ENCODE measurements around the gene OLFML2A. TPM values are rescaled to one million over a fixed set of nuclear protein-coding genes. Genes with fewer than 3 reads are reported as not detected.

The OLFML2A gene
- total and polyA plus RNA-seq, 2 of the 13 experiments (the other 11 are each of a cell fraction or from before 2014, with no cell fraction given), result 0.01 to 0.02 TPM

DNA sequence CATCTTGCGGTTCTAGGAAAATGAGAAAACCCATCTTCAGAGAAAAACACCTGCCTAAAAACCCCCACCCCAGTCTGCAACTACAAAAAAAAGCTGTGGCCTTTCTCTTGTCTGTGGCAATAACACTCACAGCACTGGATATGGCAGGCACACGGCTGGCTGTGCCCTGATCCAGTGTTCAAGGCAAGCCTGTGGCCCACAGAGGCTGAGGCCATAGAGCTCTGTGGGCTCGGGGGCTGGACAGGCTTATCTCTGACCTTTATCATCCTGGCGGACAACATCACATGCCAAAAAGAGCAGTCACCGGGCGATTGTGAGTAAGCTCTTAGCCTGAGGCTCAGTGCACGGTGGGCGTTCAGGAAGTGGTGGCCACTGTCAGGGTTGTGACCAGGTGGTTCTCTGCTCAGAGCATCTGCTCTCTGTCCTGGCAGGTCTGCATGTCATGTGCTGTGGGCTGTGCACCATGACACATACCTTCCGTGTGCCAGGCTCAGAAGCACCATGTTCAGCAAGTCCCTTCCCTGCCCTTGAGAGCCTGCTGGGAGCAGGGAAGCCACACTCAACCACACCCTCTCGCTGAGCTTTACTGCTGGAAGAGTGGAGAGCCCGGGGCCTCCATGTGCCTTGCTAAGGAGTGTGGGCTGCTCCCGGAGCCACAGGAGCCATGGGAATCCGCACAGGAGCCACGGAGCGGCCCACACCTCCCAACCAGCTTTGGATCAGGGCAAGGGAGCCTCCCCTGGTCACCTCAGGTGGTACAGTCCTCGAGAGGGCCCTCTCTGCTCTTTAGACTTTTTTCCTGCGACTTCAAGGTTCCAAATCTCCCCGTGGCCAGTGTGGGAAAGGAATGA is 41.7 kb downstream of the OLFML2A start (continued):
- TF ChIP-seq, protein P1, sequence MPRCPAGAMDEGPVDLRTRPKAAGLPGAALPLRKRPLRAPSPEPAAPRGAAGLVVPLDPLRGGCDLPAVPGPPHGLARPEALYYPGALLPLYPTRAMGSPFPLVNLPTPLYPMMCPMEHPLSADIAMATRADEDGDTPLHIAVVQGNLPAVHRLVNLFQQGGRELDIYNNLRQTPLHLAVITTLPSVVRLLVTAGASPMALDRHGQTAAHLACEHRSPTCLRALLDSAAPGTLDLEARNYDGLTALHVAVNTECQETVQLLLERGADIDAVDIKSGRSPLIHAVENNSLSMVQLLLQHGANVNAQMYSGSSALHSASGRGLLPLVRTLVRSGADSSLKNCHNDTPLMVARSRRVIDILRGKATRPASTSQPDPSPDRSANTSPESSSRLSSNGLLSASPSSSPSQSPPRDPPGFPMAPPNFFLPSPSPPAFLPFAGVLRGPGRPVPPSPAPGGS (CRISPR knock-in tag; IDR thresholded peaks at IDR 0.05), result peak; percentile 47; the same call in 1 of the 2 replicates
- TF ChIP-seq BHLHE40 (IDR thresholded peaks at IDR 0.05; ENCODE audit: low read length) (peak; percentile 16; the same call in 1 of the 2 replicates), MAFK (conservative IDR thresholded peaks at IDR 0.05 in 1 of 2, IDR thresholded peaks at IDR 0.05 in 1 of 2; ENCODE audit: low read length in 2 of 2) (no peak), GATAD2A (CRISPR knock-in tag; IDR thresholded peaks at IDR 0.05) (0 out of 2 replicates have a peak, but pooled peaks have one; percentile 51), ZFP1 (CRISPR knock-in tag; IDR thresholded peaks at IDR 0.05) (no peak), ZBTB20 (CRISPR knock-in tag; IDR thresholded peaks at IDR 0.05; ENCODE audit: borderline replicate concordance, low read depth) (peak; percentile 55; the same call in 1 of the 2 replicates), HNRNPH1 (optimal IDR thresholded peaks at IDR 0.05; ENCODE audit: low read depth, low read length) (no peak), PHB2 (IDR thresholded peaks at IDR 0.05; ENCODE audit: partially characterized antibody) (no peak), ZNF264 (CRISPR knock-in tag; IDR thresholded peaks at IDR 0.05) (0 out of 2 replicates have a peak, but pooled peaks have one; percentile 67), ZNF10 (CRISPR knock-in tag; IDR thresholded peaks at IDR 0.05; ENCODE audit: borderline replicate concordance, low read depth) (no peak), ZNF567 (CRISPR knock-in tag; IDR thresholded peaks at IDR 0.05; ENCODE audit: borderline replicate concordance) (no peak), SALL2 (CRISPR knock-in tag; IDR thresholded peaks at IDR 0.05) (peak; percentile 79), ZBTB7B (CRISPR knock-in tag; IDR thresholded peaks at IDR 0.05) (peak; percentile 19; the same call in 1 of the 2 replicates), HOXD1 (CRISPR knock-in tag; IDR thresholded peaks at IDR 0.05) (0 out of 2 replicates have a peak, but pooled peaks have one; percentile 72), ZNF674 (CRISPR knock-in tag; IDR thresholded peaks at IDR 0.05; ENCODE audit: low read depth) (no peak), EP300 (IDR thresholded peaks at IDR 0.05; ENCODE audit: low read depth in 2 of 2, low read length in 2 of 2) (0 out of 4 replicates have a peak, but pooled peaks have one; percentile 13 to 19), EP300 (CRISPR knock-in tag; IDR thresholded peaks at IDR 0.05; ENCODE audit: borderline replicate concordance) (peak; percentile 33; the same call in 1 of the 2 replicates), ARHGAP35 (CRISPR knock-in tag; IDR thresholded peaks at IDR 0.05; ENCODE audit: borderline replicate concordance) (peak; percentile 55; the same call in 1 of the 2 replicates)
- TF ChIP-seq, protein P2, sequence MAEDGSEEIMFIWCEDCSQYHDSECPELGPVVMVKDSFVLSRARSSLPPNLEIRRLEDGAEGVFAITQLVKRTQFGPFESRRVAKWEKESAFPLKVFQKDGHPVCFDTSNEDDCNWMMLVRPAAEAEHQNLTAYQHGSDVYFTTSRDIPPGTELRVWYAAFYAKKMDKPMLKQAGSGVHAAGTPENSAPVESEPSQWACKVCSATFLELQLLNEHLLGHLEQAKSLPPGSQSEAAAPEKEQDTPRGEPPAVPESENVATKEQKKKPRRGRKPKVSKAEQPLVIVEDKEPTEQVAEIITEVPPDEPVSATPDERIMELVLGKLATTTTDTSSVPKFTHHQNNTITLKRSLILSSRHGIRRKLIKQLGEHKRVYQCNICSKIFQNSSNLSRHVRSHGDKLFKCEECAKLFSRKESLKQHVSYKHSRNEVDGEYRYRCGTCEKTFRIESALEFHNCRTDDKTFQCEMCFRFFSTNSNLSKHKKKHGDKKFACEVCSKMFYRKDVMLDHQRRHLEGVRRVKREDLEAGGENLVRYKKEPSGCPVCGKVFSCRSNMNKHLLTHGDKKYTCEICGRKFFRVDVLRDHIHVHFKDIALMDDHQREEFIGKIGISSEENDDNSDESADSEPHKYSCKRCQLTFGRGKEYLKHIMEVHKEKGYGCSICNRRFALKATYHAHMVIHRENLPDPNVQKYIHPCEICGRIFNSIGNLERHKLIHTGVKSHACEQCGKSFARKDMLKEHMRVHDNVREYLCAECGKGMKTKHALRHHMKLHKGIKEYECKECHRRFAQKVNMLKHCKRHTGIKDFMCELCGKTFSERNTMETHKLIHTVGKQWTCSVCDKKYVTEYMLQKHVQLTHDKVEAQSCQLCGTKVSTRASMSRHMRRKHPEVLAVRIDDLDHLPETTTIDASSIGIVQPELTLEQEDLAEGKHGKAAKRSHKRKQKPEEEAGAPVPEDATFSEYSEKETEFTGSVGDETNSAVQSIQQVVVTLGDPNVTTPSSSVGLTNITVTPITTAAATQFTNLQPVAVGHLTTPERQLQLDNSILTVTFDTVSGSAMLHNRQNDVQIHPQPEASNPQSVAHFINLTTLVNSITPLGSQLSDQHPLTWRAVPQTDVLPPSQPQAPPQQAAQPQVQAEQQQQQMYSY (CRISPR knock-in tag; IDR thresholded peaks at IDR 0.05), result 0 out of 2 replicates have a peak, but pooled peaks have one; percentile 26
- TF ChIP-seq, protein P3, sequence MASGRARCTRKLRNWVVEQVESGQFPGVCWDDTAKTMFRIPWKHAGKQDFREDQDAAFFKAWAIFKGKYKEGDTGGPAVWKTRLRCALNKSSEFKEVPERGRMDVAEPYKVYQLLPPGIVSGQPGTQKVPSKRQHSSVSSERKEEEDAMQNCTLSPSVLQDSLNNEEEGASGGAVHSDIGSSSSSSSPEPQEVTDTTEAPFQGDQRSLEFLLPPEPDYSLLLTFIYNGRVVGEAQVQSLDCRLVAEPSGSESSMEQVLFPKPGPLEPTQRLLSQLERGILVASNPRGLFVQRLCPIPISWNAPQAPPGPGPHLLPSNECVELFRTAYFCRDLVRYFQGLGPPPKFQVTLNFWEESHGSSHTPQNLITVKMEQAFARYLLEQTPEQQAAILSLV (CRISPR knock-in tag; IDR thresholded peaks at IDR 0.05; ENCODE audit: borderline replicate concordance), result peak; percentile 49; the same call in 1 of the 2 replicates
- TF ChIP-seq, protein P4, sequence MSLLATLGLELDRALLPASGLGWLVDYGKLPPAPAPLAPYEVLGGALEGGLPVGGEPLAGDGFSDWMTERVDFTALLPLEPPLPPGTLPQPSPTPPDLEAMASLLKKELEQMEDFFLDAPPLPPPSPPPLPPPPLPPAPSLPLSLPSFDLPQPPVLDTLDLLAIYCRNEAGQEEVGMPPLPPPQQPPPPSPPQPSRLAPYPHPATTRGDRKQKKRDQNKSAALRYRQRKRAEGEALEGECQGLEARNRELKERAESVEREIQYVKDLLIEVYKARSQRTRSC (CRISPR knock-in tag; IDR thresholded peaks at IDR 0.05; ENCODE audit: low read depth), result no peak

Measured in HepG2 (cell line).